T-cell (primary cell): ENCODE measurements around the gene LRIG2. TPM values are rescaled to one million over a fixed set of nuclear protein-coding genes. Genes with fewer than 3 reads are reported as not detected.
"Not testable (repeated sequence)": the region's sequence is repeated elsewhere in the genome, so short reads cannot be mapped to it uniquely, and the experiment has no call there.

Experiments
- ATAC-seq, 4 experiments: fragments of 200-7000 bp in 3 of 4; fragments of 150-1000 bp in 1 of 4; cut with Tn5 transposase; replicated peaks in 1 of 4; 1 replicate in 3 of 4; 2 replicates in 1 of 4; pipeline ENCODE4 v1.10.0; 2021; ENCODE audit warnings: moderate library complexity in 3 of 4, mild to moderate bottlenecking in 2 of 4, moderate number of reproducible peaks in 1 of 4
- CTCF ChIA-PET, 2 donors: fragments of 300-600 bp; sonication (Branson Sonifier 250); formaldehyde crosslinking; loops; one replicate each; lab custom pipeline; 2022; ENCODE audit warnings: antibody characterized with exemption in 2 of 2; lab: Charles Lee
- POLR2A ChIA-PET, 2 donors: fragments of 300-600 bp; sonication (Branson Sonifier 250); formaldehyde crosslinking; loops; one replicate each; lab custom pipeline; 2022; ENCODE audit warnings: antibody characterized with exemption in 2 of 2; lab: Charles Lee
- DNase-seq, 35 experiments: peaks; one replicate each; pipeline versions ENCODE4 v3.0.0 to v3.0.0-alpha.2; 2013 to 2023
- H3K27ac ChIP-seq: one replicate; pipeline ENCODE4 v1.5.1; 2013; ENCODE audit warnings: low read length
- H3K27me3 ChIP-seq, 2 experiments: replicated peaks in 1 of 2; 1 replicate in 1 of 2; 2 replicates in 1 of 2; pipeline versions ENCODE4 v1.6.1 to v1.7.0; 2013; ENCODE audit warnings: low read length in 1 of 2, mixed read lengths in 1 of 2; ENCODE audit not compliant: control insufficient read depth in 2 of 2, insufficient read depth in 2 of 2; ENCODE audit errors: extremely low read depth in 1 of 2
- H3K36me3 ChIP-seq, 2 donors: 1 replicate in 1 of 2; 2 replicates in 1 of 2; pipeline versions ENCODE4 v1.6.1 to v1.7.0; 2013; ENCODE audit warnings: low read length in 1 of 2; ENCODE audit not compliant: control insufficient read depth in 2 of 2, insufficient read depth in 1 of 2; ENCODE audit errors: extremely low read depth in 1 of 2
- H3K4me1 ChIP-seq, 2 experiments: 1 replicate in 1 of 2; 2 replicates in 1 of 2; pipeline versions ENCODE4 v1.6.1 to v1.7.0; 2013; ENCODE audit warnings: low read length in 2 of 2, mixed read lengths in 1 of 2; ENCODE audit not compliant: insufficient read depth in 2 of 2, control insufficient read depth in 1 of 2; ENCODE audit errors: extremely low read depth in 1 of 2
- H3K4me3 ChIP-seq, 2 donors: 1 replicate in 1 of 2; 2 replicates in 1 of 2; pipeline versions ENCODE4 v1.5.1 to v1.7.0; 2013; ENCODE audit warnings: mild to moderate bottlenecking in 2 of 2, low read length in 1 of 2, moderate library complexity in 1 of 2; ENCODE audit not compliant: control insufficient read depth in 1 of 2; ENCODE audit errors: extremely low read depth in 1 of 2
- H3K9me3 ChIP-seq: 2 replicates; pipeline ENCODE4 v1.7.0; 2013
- H3K27ac Mint-ChIP-seq, 2 donors: one replicate each; pipeline ENCODE4 v1.8.0; 2020 to 2021; ENCODE audit warnings: mild to moderate bottlenecking in 2 of 2, mixed read lengths in 2 of 2
- H3K27me3 Mint-ChIP-seq, 2 donors: one replicate each; pipeline ENCODE4 v1.8.0; 2021 to 2022; ENCODE audit warnings: mixed read lengths in 2 of 2
- H3K36me3 Mint-ChIP-seq: one replicate; pipeline ENCODE4 v1.8.0; 2021; ENCODE audit warnings: mixed read lengths
- H3K4me1 Mint-ChIP-seq, 3 donors: one replicate each; pipeline ENCODE4 v1.8.0; 2020 to 2022; ENCODE audit warnings: mixed read lengths in 3 of 3, mild to moderate bottlenecking in 1 of 3
- H3K4me3 Mint-ChIP-seq, 3 donors: one replicate each; pipeline ENCODE4 v1.8.0; 2020 to 2022; ENCODE audit warnings: mild to moderate bottlenecking in 3 of 3, mixed read lengths in 3 of 3, moderate library complexity in 3 of 3
- H3K9me3 Mint-ChIP-seq, 3 donors: one replicate each; pipeline ENCODE4 v1.8.0; 2020 to 2022; ENCODE audit warnings: mixed read lengths in 3 of 3
- WGBS: methylation state at CpG from one replicate; pipeline ENCODE4 v1.1.5; 2013; ENCODE audit warnings: missing lambda C conversion rate; ENCODE audit not compliant: insufficient coverage; 5-methylcytosine and 5-hydroxymethylcytosine counted together
- total RNA-seq, 35 experiments: library from RNA in 6 of 35; stranded (reverse) in 6 of 35; fragments of 120-200 nt in 1 of 35; gene quantifications; one replicate each; pipeline versions ENCODE4 v1.2.1 to v1.2.4 and lab custom pipeline; 2013 to 2026

LRIG2 gene
- total RNA-seq, 5 donors from 2014 or later (not counting 1 experiment from before 2014, with no cell fraction given): 19.5 to 25.4 (median 20.4) TPM

DNA sequence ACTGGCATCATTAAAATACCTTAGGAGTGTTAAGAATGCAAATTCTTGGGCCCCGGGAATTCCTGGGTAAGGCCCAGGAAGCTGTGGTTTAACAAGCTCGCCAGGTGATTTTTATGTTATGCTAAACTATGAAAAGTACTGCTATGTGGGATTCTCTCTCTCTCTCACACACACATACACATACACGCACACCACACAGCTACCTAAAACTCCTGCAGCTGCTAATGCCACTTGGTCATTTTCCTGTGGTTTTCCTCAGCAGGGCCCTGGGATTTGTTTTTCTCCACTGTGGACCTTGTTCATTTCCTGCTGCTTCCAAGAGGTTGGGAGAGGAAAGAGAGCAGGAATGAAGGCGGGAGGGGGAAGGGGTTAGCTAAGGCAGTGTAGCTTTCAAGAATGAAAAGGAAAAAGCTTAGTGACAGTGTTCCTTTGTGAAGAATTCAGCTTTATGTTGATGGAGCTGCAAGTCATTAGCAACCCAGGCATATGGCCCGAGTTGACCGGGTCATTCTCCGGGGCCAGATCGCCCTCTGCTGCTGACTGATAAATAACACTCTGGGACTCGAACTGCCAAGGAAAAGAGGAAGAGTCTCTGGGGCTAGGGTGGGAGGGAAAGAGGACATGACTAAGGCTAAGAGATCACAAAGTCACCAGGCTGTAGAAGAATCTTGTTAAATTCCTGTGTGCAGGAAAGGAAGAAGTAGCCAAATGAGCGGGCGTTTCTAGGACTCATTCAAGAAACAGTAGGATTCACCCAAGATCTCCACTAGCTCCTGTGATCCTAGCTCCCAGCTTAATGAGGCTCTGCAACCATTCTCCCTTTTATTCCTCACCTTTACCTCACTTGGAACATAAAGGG lies 30.5 kb upstream of the LRIG2 start:
- 12% methylated on average over 6 of the region's 11 CpGs for WGBS
- ChIA-PET POLR2A (interaction anchor here in 1 of 2 donors (0.5 to 0.7 kb wide), 2 partner anchors 981 to 1871 kb away, joined by 3 to 4 read pairs; no protein-coding TSS in a partner anchor), CTCF (interaction anchor here (0.6 to 0.7 kb wide), 2 partner anchors 219 to 419 kb away, joined by 3 read pairs; no protein-coding TSS in a partner anchor)
- no peak overlapping the region for H3K27ac ChIP-seq
- H3K9me3 ChIP-seq: no peaks in the 10 kb centered on the region
- H3K27me3 Mint-ChIP-seq: peaks cover 0 to 1% of the 10 kb centered on the region in 2 donors
- DNase-seq (peak in 7 of 35 experiments; percentile 2 to 37 (median 12)), ATAC-seq (no peak)
- H3K27ac Mint-ChIP-seq: no peak overlapping the region
- H3K4me3 Mint-ChIP-seq: no peak overlapping the region
- no peak overlapping the region for H3K4me3 ChIP-seq
- no peaks in the 10 kb centered on the region for H3K36me3 Mint-ChIP-seq
- H3K4me1 Mint-ChIP-seq: peaks cover 29 to 41% (median 34%) of the 10 kb centered on the region in 3 donors
- H3K9me3 Mint-ChIP-seq: no peaks in the 10 kb centered on the region
- H3K4me1 ChIP-seq: peaks cover 13 to 34% of the 10 kb centered on the region in 2 experiments
- no peaks in the 10 kb centered on the region for H3K27me3 ChIP-seq
- H3K36me3 ChIP-seq: no peaks in the 10 kb centered on the region

DNA sequence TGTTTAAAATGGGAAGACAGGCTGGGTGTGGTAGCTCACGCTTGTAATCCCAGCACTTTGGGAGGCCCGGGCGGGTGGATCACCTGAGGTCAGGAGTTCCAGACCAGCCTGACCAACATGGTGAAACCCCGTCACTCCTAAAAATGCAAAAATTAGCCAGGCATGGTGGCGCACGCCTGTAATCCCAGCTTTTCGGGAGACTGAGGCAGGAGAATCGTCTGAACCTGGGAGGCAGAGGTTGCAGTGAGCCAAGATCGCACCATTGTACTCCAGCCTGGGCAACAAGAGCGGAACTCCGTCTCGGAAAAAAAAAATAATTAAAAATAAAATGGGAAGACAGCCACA lies 29.9 kb upstream of the LRIG2 start:
- ChIA-PET POLR2A (interaction anchor here in 1 of 2 donors (0.5 to 0.7 kb wide), 2 partner anchors 981 to 1870 kb away, joined by 3 to 4 read pairs; no protein-coding TSS in a partner anchor), CTCF (interaction anchor here in 1 of 2 donors (0.6 kb wide), 1 partner anchor 420 kb away, joined by 3 read pairs; no protein-coding TSS in a partner anchor)
- WGBS: 91% methylated on average over 12 of the region's 12 CpGs
- not testable (repeated sequence) for DNase-seq, H3K36me3 ChIP-seq, H3K4me3 ChIP-seq, H3K27ac Mint-ChIP-seq, ATAC-seq, H3K27me3 ChIP-seq, H3K27me3 Mint-ChIP-seq, H3K4me3 Mint-ChIP-seq, H3K36me3 Mint-ChIP-seq, H3K9me3 ChIP-seq, H3K27ac ChIP-seq, H3K9me3 Mint-ChIP-seq
- peaks cover 34 to 47% (median 38%) of the 10 kb centered on the region in 3 donors for H3K4me1 Mint-ChIP-seq
- H3K4me1 ChIP-seq: peaks cover 13 to 34% of the 10 kb centered on the region in 2 experiments

DNA sequence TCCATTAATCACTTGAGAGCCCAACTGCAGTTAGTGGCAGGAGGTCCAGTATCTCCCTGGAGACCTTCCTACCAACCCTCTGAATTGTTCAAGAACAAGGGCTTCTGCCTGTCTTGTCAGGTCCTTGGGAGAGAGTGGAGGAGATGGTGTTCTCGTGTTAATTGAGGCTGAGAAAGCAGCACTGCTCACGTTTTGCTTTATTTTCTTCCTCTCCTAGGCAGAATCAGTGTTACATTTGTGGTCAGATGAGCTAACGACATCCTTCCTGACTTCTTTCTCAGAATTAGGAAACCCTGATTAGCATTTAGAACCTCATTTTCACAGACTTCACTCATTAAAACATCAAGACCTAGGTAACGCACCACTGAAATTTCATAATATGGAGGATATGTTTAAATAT lies 26.4 kb upstream of the LRIG2 start:
- Histone ChIP-seq H3K4me1 (peaks cover 13 to 42% of the 10 kb centered on the region in 2 experiments), H3K27me3 (no peaks in the 10 kb centered on the region), H3K9me3 (no peaks in the 10 kb centered on the region), H3K4me3 (no peak overlapping the region), H3K27ac (peak overlapping the region; percentile 59), H3K36me3 (no peaks in the 10 kb centered on the region)
- ATAC-seq: peak; percentile 73 to 91 (median 82)
- Mint-ChIP-seq H3K36me3 (no peaks in the 10 kb centered on the region), H3K27me3 (peaks cover 0 to 1% of the 10 kb centered on the region in 2 donors), H3K9me3 (no peaks in the 10 kb centered on the region), H3K4me1 (peaks cover 44 to 55% (median 45%) of the 10 kb centered on the region in 3 donors), H3K4me3 (peak overlapping the region in 2 of 3 donors; percentile 22 to 66), H3K27ac (peak overlapping the region; percentile 78 to 94)
- POLR2A ChIA-PET: no interaction called here
- WGBS: no CpG with 5 or more reads among the region's 4 CpGs
- DNase-seq: peak in 3 of 35 experiments; percentile 1 to 43 (median 13)
- CTCF ChIA-PET: interaction anchor here in 1 of 2 donors (2.2 kb wide), 1 partner anchor 26 kb away, joined by 12 read pairs; the partner anchor contains the start of gene LRIG2

DNA sequence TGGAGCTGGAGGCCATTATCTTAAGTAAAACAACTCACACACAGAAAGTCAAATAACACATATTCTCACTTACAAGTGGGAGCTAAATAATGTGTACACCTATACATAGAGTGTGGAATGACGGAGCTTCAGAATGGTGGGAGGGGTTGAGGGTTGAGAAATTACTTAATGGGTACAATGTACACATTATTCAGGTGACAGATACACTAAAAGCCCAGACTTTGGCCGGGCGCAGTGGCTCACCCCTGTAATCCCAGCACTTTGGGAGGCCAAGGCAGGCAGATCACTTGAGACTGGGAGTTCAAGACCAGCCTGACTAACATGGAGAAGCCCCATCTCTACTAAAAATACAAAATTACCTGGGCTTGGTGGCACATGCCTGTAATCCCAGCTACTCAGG lies 24.9 kb upstream of the LRIG2 start:
- POLR2A ChIA-PET: interaction anchor here (0.6 kb wide), 2 partner anchors 15 to 424 kb away, joined by 5 to 9 read pairs; no protein-coding TSS in a partner anchor

DNA sequence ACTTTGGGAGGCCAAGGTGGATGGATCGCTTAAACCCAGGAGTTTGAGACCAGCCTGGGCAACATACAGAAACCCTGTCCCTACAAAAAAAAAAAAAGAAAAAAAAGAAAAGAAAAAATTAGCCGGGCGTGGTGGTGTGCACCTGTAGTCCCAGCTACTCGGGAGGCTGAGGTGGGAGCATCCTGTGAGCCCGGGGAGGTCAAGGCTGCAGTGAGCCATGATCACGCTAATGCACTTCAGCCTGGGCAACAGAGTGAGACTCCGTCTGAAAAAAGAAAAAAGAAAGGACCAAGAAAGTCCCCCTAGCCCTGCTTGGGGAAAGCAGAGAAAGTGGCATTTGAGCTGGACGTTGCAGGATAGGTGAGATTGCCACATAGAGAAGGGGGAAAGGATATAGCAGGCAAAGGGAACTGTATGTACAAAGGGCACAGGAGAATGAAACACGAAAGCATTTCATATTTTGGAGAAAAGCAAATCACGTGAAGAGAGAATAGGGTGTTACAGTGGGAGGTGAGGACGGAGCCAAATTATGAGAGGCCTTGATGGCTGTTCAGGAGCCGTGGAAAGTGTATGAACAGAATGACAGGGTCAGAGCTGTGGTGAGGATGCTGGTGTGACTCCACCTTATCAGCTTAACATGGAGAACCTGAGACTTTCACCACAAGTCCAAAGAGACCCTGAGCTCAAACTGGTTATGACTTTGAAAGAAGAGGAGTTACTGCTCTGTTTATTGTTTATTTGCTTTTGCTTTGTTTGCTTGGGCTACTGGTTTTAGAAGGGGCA lies 19.5 kb upstream of the LRIG2 start:
- Histone ChIP-seq H3K4me3 (no peak overlapping the region), H3K4me1 (peaks cover 0 to 8% of the 10 kb centered on the region in 2 experiments), H3K9me3 (no peaks in the 10 kb centered on the region), H3K36me3 (no peaks in the 10 kb centered on the region), H3K27me3 (no peaks in the 10 kb centered on the region), H3K27ac (no peak overlapping the region)
- DNase-seq: no peak
- POLR2A ChIA-PET: no interaction called here
- no peaks in the 10 kb centered on the region for H3K27me3 Mint-ChIP-seq
- H3K4me1 Mint-ChIP-seq: peaks cover 14 to 21% (median 15%) of the 10 kb centered on the region in 3 donors
- H3K27ac Mint-ChIP-seq: no peak overlapping the region
- H3K36me3 Mint-ChIP-seq: no peaks in the 10 kb centered on the region
- no peaks in the 10 kb centered on the region for H3K9me3 Mint-ChIP-seq
- H3K4me3 Mint-ChIP-seq: no peak overlapping the region
- ATAC-seq: no peak
- CTCF ChIA-PET: no interaction called here
- 94% methylated on average over 10 of the region's 12 CpGs for WGBS

More for the DNA sequence above, 24.9 kb upstream of the LRIG2 start:
- 94% methylated on average over 2 of the region's 3 CpGs for WGBS
- Mint-ChIP-seq H3K27me3 (peaks cover 0 to 1% of the 10 kb centered on the region in 2 donors), H3K27ac (peak overlapping the region in 1 of 2 donors; percentile 37), H3K4me1 (peaks cover 31 to 40% (median 35%) of the 10 kb centered on the region in 3 donors), H3K9me3 (no peaks in the 10 kb centered on the region), H3K4me3 (no peak overlapping the region), H3K36me3 (no peaks in the 10 kb centered on the region)
- H3K4me3 ChIP-seq: no peak overlapping the region
- ATAC-seq (no peak), DNase-seq (no peak)
- H3K27ac ChIP-seq: no peak overlapping the region
- no peaks in the 10 kb centered on the region for H3K36me3 ChIP-seq
- CTCF ChIA-PET: interaction anchor here (0.5 to 2.2 kb wide), 3 partner anchors 25 to 167 kb away, joined by 3 to 12 read pairs (median 5); partner anchors contain the start of gene LRIG2 (in 1 of the 2)
- peaks cover 13 to 31% of the 10 kb centered on the region in 2 experiments for H3K4me1 ChIP-seq
- H3K27me3 ChIP-seq: no peaks in the 10 kb centered on the region
- no peaks in the 10 kb centered on the region for H3K9me3 ChIP-seq

DNA sequence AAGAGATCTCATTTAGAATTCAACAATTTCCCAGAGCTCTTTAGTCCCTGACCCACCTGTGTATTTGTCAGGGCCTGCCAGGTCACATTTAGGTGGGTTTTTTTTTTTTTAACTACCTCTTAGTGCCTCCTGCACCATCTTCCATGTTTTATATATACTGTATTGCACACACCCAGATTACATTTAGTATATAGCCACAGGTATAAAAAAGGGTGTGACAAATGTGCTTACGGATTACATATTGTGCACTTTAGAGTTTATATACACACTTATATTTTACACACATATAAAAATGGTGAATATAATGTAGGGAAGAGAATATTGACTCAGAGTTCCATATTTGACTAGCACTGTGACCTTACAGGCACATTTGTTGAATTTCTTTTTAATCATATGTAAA lies 17.4 kb upstream of the LRIG2 start:
- no peak overlapping the region for H3K4me3 ChIP-seq
- CTCF ChIA-PET: no interaction called here
- WGBS: no CpG with 5 or more reads among the region's 1 CpG
- Mint-ChIP-seq H3K4me1 (peaks cover 9 to 15% (median 11%) of the 10 kb centered on the region in 3 donors), H3K9me3 (no peaks in the 10 kb centered on the region), H3K27ac (no peak overlapping the region), H3K27me3 (no peaks in the 10 kb centered on the region), H3K4me3 (no peak overlapping the region), H3K36me3 (no peaks in the 10 kb centered on the region)
- H3K27me3 ChIP-seq: no peaks in the 10 kb centered on the region
- peaks cover 0 to 8% of the 10 kb centered on the region in 2 experiments for H3K4me1 ChIP-seq
- DNase-seq: no peak
- no peak for ATAC-seq
- H3K27ac ChIP-seq: no peak overlapping the region
- H3K9me3 ChIP-seq: no peaks in the 10 kb centered on the region
- H3K36me3 ChIP-seq: no peaks in the 10 kb centered on the region
- POLR2A ChIA-PET: no interaction called here
